ENCODE measurements around the gene SBF2. TPM values are rescaled to one million over a fixed set of nuclear protein-coding genes. Genes with fewer than 3 reads are reported as not detected.
A peak's percentile ranks its signal among the peaks of the same experiment; 100 is the strongest.
"Not testable (repeated sequence)": the region's sequence is repeated elsewhere in the genome, so short reads cannot be mapped to it uniquely, and the experiment has no call there.

SBF2 gene
- polyA plus RNA-seq, 3 donors: 50.0 to 53.0 (median 51.4) TPM

GRCh38 chr11:9760193-9760575 is 533.8 kb downstream of the SBF2 start:
- DNase-seq (ENCODE audit: low read depth in 3 of 3, low spot score in 2 of 3): peak in 1 of 3 donors; percentile 30

GRCh38 chr11:9759519-9760192 is 534.4 kb downstream of the SBF2 start:
- peak in 1 of 3 donors; percentile 40 for DNase-seq (ENCODE audit: low read depth in 3 of 3, low spot score in 2 of 3)

GRCh38 chr11:9758637-9759518 is 535.1 kb downstream of the SBF2 start:
- peak in 1 of 3 donors; percentile 61 for DNase-seq (ENCODE audit: low read depth in 3 of 3, low spot score in 2 of 3)

GRCh38 chr11:9757809-9758636 is 536.0 kb downstream of the SBF2 start:
- DNase-seq (ENCODE audit: low read depth in 3 of 3, low spot score in 2 of 3): peak in 1 of 3 donors; percentile 57

GRCh38 chr11:9756878-9757277 is 537.1 kb downstream of the SBF2 start:
- no peak for DNase-seq (ENCODE audit: low read depth in 3 of 3, low spot score in 2 of 3)

GRCh38 chr11:9756461-9756860 is 537.6 kb downstream of the SBF2 start:
- DNase-seq (ENCODE audit: low read depth in 3 of 3, low spot score in 2 of 3): no peak

GRCh38 chr11:9755561-9756185 is 538.3 kb downstream of the SBF2 start:
- DNase-seq (ENCODE audit: low read depth in 3 of 3, low spot score in 2 of 3): no peak

GRCh38 chr11:9754010-9754471 is 540.0 kb downstream of the SBF2 start:
- no peak for DNase-seq (ENCODE audit: low read depth in 3 of 3, low spot score in 2 of 3)

GRCh38 chr11:9753021-9753420 is 541.0 kb downstream of the SBF2 start:
- no peak for DNase-seq (ENCODE audit: low read depth in 3 of 3, low spot score in 2 of 3)

GRCh38 chr11:9752091-9752490 is 541.9 kb downstream of the SBF2 start:
- DNase-seq (ENCODE audit: low read depth in 3 of 3, low spot score in 2 of 3): no peak

- no peak for DNase-seq (ENCODE audit: low read depth in 3 of 3, low spot score in 2 of 3)
Measured at GRCh38 chr11:9750551-9750950, 543.5 kb downstream of the SBF2 start.

- DNase-seq (ENCODE audit: low read depth in 3 of 3, low spot score in 2 of 3): no peak
Measured at GRCh38 chr11:9748361-9748970, 545.6 kb downstream of the SBF2 start.

GRCh38 chr11:9747828-9748227 is 546.2 kb downstream of the SBF2 start:
- no peak for DNase-seq (ENCODE audit: low read depth in 3 of 3, low spot score in 2 of 3)

- DNase-seq (ENCODE audit: low read depth in 3 of 3, low spot score in 2 of 3): no peak
Measured at GRCh38 chr11:9747229-9747628, 546.8 kb downstream of the SBF2 start.

GRCh38 chr11:9745411-9746211 is 548.4 kb downstream of the SBF2 start:
- DNase-seq (ENCODE audit: low read depth in 3 of 3, low spot score in 2 of 3): no peak

- not testable (repeated sequence) for DNase-seq (ENCODE audit: low read depth in 3 of 3, low spot score in 2 of 3)
Measured at GRCh38 chr11:9743512-9743911, 550.5 kb downstream of the SBF2 start.

GRCh38 chr11:9741260-9741659 is 552.8 kb downstream of the SBF2 start:
- DNase-seq (ENCODE audit: low read depth in 3 of 3, low spot score in 2 of 3): no peak

GRCh38 chr11:9740202-9740883 is 553.7 kb downstream of the SBF2 start:
- no peak for DNase-seq (ENCODE audit: low read depth in 3 of 3, low spot score in 2 of 3)

All from right renal cortex interstitium (tissue), 3 donors.